NCI-H2081 treated with DMSO at 0.1 percent for 48 hours (cell line): ENCODE results near the gene IGFBP7.

Source experiments
- DNase-seq: peaks from one replicate; lab custom pipeline; 2025; lab: John Stamatoyannopoulos, UW

The IGFBP7 gene

GRCh38 chr4:57109847-57110639 is at the start of gene IGFBP7:
Gene IGFBP7 (minus strand): TSS chr4:57110385. CDS start chr4:57110351, 34 bp downstream.
- DNase-seq = no peak

- DNase-seq = no peak
These were observed 49.7 kb upstream of the IGFBP7 start for GRCh38 chr4:57159866-57160265.

- DNase-seq = no peak
These were observed 48.6 kb upstream of the IGFBP7 start for GRCh38 chr4:57158762-57159161.

DNA sequence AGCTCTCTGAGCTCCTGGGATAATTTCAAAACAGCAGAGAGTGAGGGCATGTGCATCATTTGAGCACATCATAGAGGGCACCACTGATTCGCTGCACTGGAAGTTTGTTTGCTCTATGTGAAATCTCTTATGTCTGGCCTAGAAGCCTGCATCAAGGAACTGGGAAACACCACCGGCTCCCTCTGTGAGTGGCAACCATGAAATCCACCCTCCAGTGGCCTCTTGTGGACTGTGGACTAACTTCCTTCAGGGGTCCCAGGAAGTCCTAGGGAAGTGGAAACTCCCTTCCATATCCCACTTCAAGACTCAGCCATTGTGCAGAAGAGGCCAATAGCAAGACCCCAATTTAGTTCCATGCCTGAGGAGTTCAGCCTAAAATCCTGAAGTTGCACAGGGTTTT is 48.0 kb upstream of the IGFBP7 start:
- no peak for DNase-seq

- no peak for DNase-seq
These were observed 47.5 kb upstream of the IGFBP7 start for GRCh38 chr4:57157596-57158137.

GRCh38 chr4:57156242-57156990 is 46.2 kb upstream of the IGFBP7 start:
- no peak for DNase-seq

GRCh38 chr4:57154926-57155325 is 44.7 kb upstream of the IGFBP7 start:
- DNase-seq = no peak

DNA sequence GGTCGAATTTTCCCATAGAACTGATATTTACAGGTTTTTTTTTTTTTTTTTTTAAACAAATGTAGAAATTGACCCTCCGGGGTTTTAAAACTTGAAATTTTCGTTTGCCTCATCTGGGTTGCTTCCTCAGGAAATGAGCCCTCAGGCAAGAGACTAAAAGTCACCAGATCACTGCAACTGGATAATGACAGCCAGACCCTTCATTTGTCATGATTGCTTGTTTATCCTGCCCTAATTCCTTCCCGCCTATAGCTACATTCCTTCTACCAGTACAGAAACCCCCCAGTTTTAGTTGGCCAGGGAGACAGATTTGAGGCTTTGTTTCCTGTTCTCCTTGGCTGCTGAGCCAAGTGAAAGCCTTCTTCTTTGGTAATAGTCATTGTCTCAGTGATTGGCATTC is 44.0 kb upstream of the IGFBP7 start:
- no peak for DNase-seq

DNA sequence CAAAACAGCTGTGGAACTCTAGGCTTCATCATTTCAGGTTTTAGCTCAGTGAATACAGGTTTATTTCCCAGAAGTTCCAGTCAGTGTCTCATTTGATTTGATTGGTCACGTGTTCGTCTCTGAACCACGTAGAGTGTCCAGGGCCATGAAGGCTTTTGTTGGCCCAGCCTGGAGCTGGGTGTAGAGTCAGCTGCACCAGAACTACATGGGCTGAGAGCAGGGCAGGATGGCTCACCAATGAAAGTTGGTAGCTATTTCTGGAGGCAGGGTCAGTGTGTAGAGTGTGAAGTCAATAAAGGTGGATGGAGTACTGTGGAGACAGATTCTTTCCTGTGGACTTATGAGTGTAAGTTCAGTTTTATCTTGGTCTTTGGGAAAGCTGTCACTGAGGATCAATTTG is 43.0 kb upstream of the IGFBP7 start:
- DNase-seq = no peak

GRCh38 chr4:57151481-57151880 is 41.3 kb upstream of the IGFBP7 start:
- no peak for DNase-seq

- no peak for DNase-seq
These were observed 39.6 kb upstream of the IGFBP7 start for GRCh38 chr4:57149833-57150232.

- no peak for DNase-seq
These were observed 38.8 kb upstream of the IGFBP7 start for GRCh38 chr4:57148831-57149505.

DNA sequence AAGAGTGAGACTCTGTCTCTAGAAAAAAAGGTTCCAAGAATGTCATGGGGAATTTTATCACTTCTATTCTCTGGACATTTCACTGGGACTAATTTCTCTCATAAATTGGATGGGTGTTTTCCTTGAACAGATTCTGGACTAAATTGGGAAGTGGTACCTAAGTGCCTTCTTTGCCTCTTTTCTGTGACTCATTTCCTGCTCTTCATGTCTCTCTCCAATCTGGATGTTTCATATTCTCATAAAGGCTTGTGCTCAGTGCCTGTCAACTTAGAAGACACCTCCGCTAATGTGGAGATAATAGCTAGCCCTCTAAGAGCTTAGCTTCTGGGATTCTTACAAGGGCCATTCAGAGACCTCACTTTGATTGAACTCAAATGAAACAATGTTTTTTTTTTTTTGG is 38.0 kb upstream of the IGFBP7 start:
- no peak for DNase-seq

GRCh38 chr4:57147335-57148060 is 37.3 kb upstream of the IGFBP7 start:
- no peak for DNase-seq

- no peak for DNase-seq
These were observed 36.3 kb upstream of the IGFBP7 start for GRCh38 chr4:57146444-57146843.

DNA sequence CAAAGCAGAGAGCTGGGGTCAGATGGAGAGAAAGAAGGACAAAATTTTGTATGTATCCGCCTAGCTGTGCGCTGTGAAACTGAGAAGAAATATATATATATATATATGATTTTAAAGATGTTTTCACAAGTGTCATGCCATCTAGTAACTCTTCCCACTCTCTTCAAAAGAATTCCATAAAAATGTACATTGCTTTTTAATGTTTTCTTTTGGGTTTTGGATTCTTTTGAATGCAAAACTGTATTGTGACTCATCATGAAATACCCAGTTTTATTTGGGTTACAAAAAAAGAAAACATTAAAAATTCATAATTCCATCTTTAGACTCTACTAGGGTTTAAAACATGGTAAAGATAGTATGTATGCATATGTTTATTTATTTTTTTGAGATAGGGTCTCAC is 34.3 kb upstream of the IGFBP7 start:
- no peak for DNase-seq

- DNase-seq = no peak
These were observed 29.6 kb upstream of the IGFBP7 start for GRCh38 chr4:57139783-57140182.

DNA sequence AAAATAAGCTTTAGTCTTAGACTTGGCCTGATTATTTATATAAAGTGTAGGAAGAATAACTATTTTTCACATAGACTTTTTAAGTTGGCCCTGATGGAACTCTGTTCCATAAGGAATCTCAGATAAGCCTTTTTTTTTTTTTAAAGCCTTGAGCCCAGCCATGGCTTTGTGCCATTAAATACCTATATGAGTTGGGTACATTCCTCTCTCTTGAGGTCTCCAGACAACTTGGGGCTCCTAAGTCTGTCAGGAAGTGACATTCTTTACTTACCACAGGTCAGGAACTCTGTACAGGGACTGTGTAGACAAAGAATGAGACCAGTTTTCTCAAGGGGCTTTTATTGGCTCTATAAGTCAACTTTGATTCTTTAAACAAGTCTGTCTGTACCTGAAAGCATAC is 27.1 kb upstream of the IGFBP7 start:
- no peak for DNase-seq

GRCh38 chr4:57136281-57136680 is 26.1 kb upstream of the IGFBP7 start:
- no peak for DNase-seq

DNA sequence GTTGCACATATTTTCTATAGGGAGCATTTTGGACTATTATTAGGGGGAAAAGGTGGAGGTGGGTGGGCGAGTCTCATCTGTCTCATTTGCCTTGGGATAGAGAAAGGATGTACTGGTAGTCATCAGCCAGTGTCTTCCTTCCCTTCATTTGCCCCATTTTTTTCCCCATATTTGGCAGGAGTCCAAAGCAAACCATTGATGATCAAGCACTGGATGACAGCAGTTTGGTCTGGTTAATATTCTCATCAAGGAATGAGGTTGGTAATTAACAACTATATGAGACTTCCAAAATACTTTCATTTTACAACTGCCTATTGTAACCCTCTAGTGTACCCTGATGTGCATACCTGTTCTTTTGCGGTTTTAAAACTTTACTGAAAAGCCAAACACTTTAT is 22.6 kb upstream of the IGFBP7 start:
- no peak for DNase-seq

DNA sequence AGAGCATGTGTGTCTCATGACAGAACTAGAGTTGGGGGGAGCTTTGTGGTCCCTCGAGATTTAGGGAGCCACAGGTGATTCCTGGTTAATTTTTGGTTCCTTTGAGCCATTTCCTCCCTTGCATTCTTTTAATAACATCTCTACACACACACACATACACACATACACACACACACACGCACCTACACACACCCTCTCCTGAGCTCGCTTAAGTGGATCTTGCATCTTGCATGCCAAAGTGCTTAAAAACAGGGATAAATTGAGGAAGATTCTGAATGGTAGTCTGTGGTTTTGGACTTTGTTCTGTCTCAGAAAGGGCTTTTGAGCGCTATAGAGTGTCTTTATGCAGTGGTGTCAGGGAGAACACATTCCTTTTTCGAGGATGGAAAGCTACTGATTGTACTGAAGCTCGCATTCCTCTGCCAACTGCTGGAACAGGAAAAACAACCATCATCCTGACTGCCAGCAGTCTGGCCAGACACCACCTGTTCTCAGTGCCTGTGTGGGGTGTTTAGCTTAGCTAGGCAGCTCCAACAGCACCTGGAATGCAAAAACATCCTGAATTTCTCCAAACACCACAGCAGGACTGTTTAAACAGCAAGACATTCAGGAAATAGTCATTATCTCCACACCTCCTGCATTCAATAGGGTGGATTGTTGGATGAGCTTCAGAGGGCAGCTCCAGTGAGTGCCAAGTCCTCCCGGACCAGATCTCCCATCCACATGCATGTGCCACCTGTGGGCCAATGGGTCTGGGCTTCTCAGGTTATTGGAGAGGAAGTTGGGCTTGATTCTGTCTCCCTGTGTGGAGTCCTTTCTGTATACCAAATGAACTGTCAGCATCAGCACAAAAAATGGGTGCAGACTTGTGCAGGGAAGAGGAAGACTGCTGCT is 21.9 kb upstream of the IGFBP7 start:
- peak; percentile 51 for DNase-seq
